ENCODE data around the gene KANTR.

The KANTR gene

GRCh38 chrX:53081925-53082772, 11.8 kb upstream of the KANTR start, which contains the start of gene TSPYL2:
Gene TSPYL2 (plus strand): TSS chrX:53082367. CDS start chrX:53082499, 132 bp downstream.
- peak; percentile 85 to 90 for DNase-seq

- no peak for DNase-seq
Measured at GRCh38 chrX:53082773-53083616, 10.9 kb upstream of the KANTR start.

- DNase-seq: no peak
Measured at GRCh38 chrX:53084043-53084570, 9.8 kb upstream of the KANTR start.

GRCh38 chrX:53084863-53085262, 9.1 kb upstream of the KANTR start:
- no peak for DNase-seq

- DNase-seq: no peak
Measured at GRCh38 chrX:53085661-53086229, 8.2 kb upstream of the KANTR start.

- no peak for DNase-seq
Measured at GRCh38 chrX:53086464-53086863, 7.5 kb upstream of the KANTR start.

GRCh38 chrX:53087388-53087831, 6.5 kb upstream of the KANTR start:
- DNase-seq: no peak

GRCh38 chrX:53088136-53088974, 5.6 kb upstream of the KANTR start:
- DNase-seq: peak; percentile 20 to 64

GRCh38 chrX:53089224-53089842, 4.6 kb upstream of the KANTR start:
- DNase-seq: peak; percentile 30 to 48

- DNase-seq: no peak
Measured at GRCh38 chrX:53089925-53090324, 4.0 kb upstream of the KANTR start.

GRCh38 chrX:53091354-53091753, 2.6 kb upstream of the KANTR start:
- no peak for DNase-seq

GRCh38 chrX:53093177-53093655, 726 bp upstream of the KANTR start:
- DNase-seq: peak; percentile 50 to 63

GRCh38 chrX:53094582-53094905, 602 bp downstream of the KANTR start:
- DNase-seq: no peak

- no peak for DNase-seq
Measured at GRCh38 chrX:53095796-53096195, 1.9 kb downstream of the KANTR start.

GRCh38 chrX:53114864-53115549, 21.1 kb downstream of the KANTR start:
- DNase-seq: no peak

GRCh38 chrX:53115550-53115874, 21.6 kb downstream of the KANTR start:
- no peak for DNase-seq

GRCh38 chrX:53116101-53116500, 22.2 kb downstream of the KANTR start:
- no peak for DNase-seq

GRCh38 chrX:53122013-53122412, 28.1 kb downstream of the KANTR start:
- no peak for DNase-seq

- DNase-seq: no peak
Measured at GRCh38 chrX:53125506-53125905, 31.6 kb downstream of the KANTR start.

- no peak for DNase-seq
Measured at GRCh38 chrX:53126377-53126776, 32.4 kb downstream of the KANTR start.

- no peak for DNase-seq
Measured at GRCh38 chrX:53128097-53128749, 34.3 kb downstream of the KANTR start.
